H1 (cell line): ENCODE data around the gene MPV17L2. TPM values are rescaled to one million over a fixed set of nuclear protein-coding genes. Genes with fewer than 3 reads are reported as not detected.

ENCODE experiments used
- CTCF ChIA-PET: fragments of 300-600 bp; sonication (Branson Sonifier 250); formaldehyde crosslinking; loops from one replicate; lab custom pipeline; 2021; ENCODE audit not compliant: partially characterized antibody; lab: Charles Lee
- POLR2A ChIA-PET: fragments of 300-600 bp; sonication (Branson Sonifier 250); formaldehyde crosslinking; loops from one replicate; lab custom pipeline; 2021; ENCODE audit warnings: inconsistent platforms; ENCODE audit not compliant: partially characterized antibody; lab: Charles Lee
- DNase-seq, 2 experiments: peaks; one replicate each; pipeline versions ENCODE4 v3.0.0 to v3.0.0-alpha.2; 2010 to 2022; ENCODE audit warnings: low spot score in 2 of 2, low read depth in 1 of 2, mixed read lengths in 1 of 2
- FAIRE-seq: peaks from 2 replicates; lab custom pipeline; 2011; peaks lifted over from hg19 to GRCh38; lab: Jason Lieb, UNC
- H2AFZ ChIP-seq: 2 replicates; pipeline ENCODE4 v1.8.1; 2012; ENCODE audit warnings: low read length, inconsistent platforms
- H2AK5ac ChIP-seq: 2 replicates; pipeline ENCODE4 v1.6.1; 2013; ENCODE audit warnings: low read depth, low read length
- H2BK120ac ChIP-seq: replicated peaks from 2 replicates; pipeline ENCODE3; 2013; ENCODE audit warnings: low read depth, low read length, inconsistent platforms
- H2BK12ac ChIP-seq: 2 replicates; pipeline ENCODE4 v1.6.1; 2013; ENCODE audit warnings: low read depth, low read length
- H2BK15ac ChIP-seq: 2 replicates; pipeline ENCODE4 v1.6.1; 2013; ENCODE audit warnings: low read length
- H2BK20ac ChIP-seq: 2 replicates; pipeline ENCODE4 v1.6.1; 2013; ENCODE audit warnings: low read length
- H2BK5ac ChIP-seq: 2 replicates; pipeline ENCODE4 v1.6.1; 2013; ENCODE audit warnings: low read depth, low read length
- H3K14ac ChIP-seq: 2 replicates; pipeline ENCODE4 v1.6.1; 2013; ENCODE audit warnings: inconsistent platforms; ENCODE audit not compliant: insufficient read length
- H3K18ac ChIP-seq: 2 replicates; pipeline ENCODE4 v1.6.1; 2013; ENCODE audit warnings: low read length; ENCODE audit errors: extremely low read depth
- H3K23ac ChIP-seq: 2 replicates; pipeline ENCODE4 v1.6.1; 2013; ENCODE audit warnings: inconsistent platforms; ENCODE audit not compliant: insufficient read length
- H3K23me2 ChIP-seq: 2 replicates; pipeline ENCODE4 v1.6.1; 2013; ENCODE audit warnings: low read depth, low read length
- H3K27ac ChIP-seq: 2 replicates; pipeline ENCODE4 v1.6.1; 2011; ENCODE audit warnings: low read depth, low read length, inconsistent platforms
- H3K27me3 ChIP-seq, 4 experiments: replicated peaks in 1 of 4; 1 replicate in 1 of 4; 2 replicates in 3 of 4; pipeline versions ENCODE4 v1.6.1 to v1.8.1; 2011 to 2013; ENCODE audit warnings: low read length in 3 of 4, mild to moderate bottlenecking in 3 of 4, inconsistent platforms in 2 of 4, mixed read lengths in 2 of 4, moderate library complexity in 1 of 4; ENCODE audit not compliant: control insufficient read depth in 3 of 4, insufficient read depth in 3 of 4; ENCODE audit errors: extremely low read depth in 1 of 4
- H3K36me3 ChIP-seq, 4 experiments: 2 replicates each; pipeline versions ENCODE4 v1.6.1 to v1.8.1; 2011 to 2013; ENCODE audit warnings: mild to moderate bottlenecking in 4 of 4, low read length in 3 of 4, moderate library complexity in 2 of 4, control low read depth in 1 of 4, inconsistent platforms in 1 of 4; ENCODE audit not compliant: insufficient read depth in 4 of 4, control insufficient read depth in 2 of 4
- H3K4ac ChIP-seq: replicated peaks from 2 replicates; pipeline ENCODE3; 2013; ENCODE audit warnings: low read length, low read depth, mixed read lengths, inconsistent platforms; ENCODE audit not compliant: insufficient read length
- H3K4me1 ChIP-seq, 4 experiments: replicated peaks in 1 of 4; 1 replicate in 1 of 4; 2 replicates in 3 of 4; pipeline versions ENCODE4 v1.6.1 to v1.8.1; 2011 to 2013; ENCODE audit warnings: low read length in 3 of 4, inconsistent platforms in 2 of 4, mixed read lengths in 1 of 4; ENCODE audit not compliant: insufficient read depth in 4 of 4, control insufficient read depth in 3 of 4
- H3K4me2 ChIP-seq, 2 experiments: 2 replicates each; pipeline versions ENCODE4 v1.6.1 to v1.8.1; 2011 to 2013; ENCODE audit warnings: low read depth in 2 of 2, low read length in 2 of 2, control low read depth in 1 of 2, inconsistent platforms in 1 of 2, mild to moderate bottlenecking in 1 of 2; ENCODE audit not compliant: insufficient read depth in 1 of 2
- H3K4me3 ChIP-seq, 4 experiments: fragments of 200-600, 300-600 bp in 1 of 4; sonication (generic), shearing (Covaris generic), sonication (Bioruptor Twin) in 1 of 4; 2 replicates each; pipeline versions ENCODE4 v1.5.1 to v1.8.1; 2011 to 2016; ENCODE audit warnings: low read length in 4 of 4, low read depth in 3 of 4, control low read depth in 2 of 4, inconsistent platforms in 2 of 4, mild to moderate bottlenecking in 2 of 4, mixed read lengths in 1 of 4, moderate library complexity in 1 of 4; ENCODE audit not compliant: insufficient read depth in 2 of 4; ENCODE audit errors: extremely low read depth in 1 of 4
- H3K56ac ChIP-seq: replicated peaks from 2 replicates; pipeline ENCODE3; 2013; ENCODE audit warnings: low read depth, mild to moderate bottlenecking, mixed read lengths, low read length, inconsistent platforms; ENCODE audit not compliant: insufficient read length
- H3K79me1 ChIP-seq: 2 replicates; pipeline ENCODE4 v1.6.1; 2013; ENCODE audit warnings: low read depth, low read length, control low read depth
- H3K79me2 ChIP-seq, 2 experiments: 2 replicates each; pipeline versions ENCODE4 v1.6.1 to v1.8.1; 2012 to 2013; ENCODE audit warnings: low read length in 2 of 2, mild to moderate bottlenecking in 2 of 2, inconsistent platforms in 1 of 2; ENCODE audit not compliant: insufficient read depth in 2 of 2, control insufficient read depth in 1 of 2
- H3K9ac ChIP-seq, 4 experiments: replicated peaks in 1 of 4; 1 replicate in 1 of 4; 2 replicates in 3 of 4; pipeline versions ENCODE4 v1.6.1 to v1.8.1; 2011 to 2013; ENCODE audit warnings: low read depth in 3 of 4, low read length in 3 of 4, control low read depth in 2 of 4, mild to moderate bottlenecking in 2 of 4, moderate library complexity in 2 of 4, inconsistent platforms in 1 of 4; ENCODE audit errors: extremely low read depth in 1 of 4
- H3K9me3 ChIP-seq, 2 experiments: 2 replicates each; pipeline versions ENCODE4 v1.6.1 to v1.8.1; 2012 to 2013; ENCODE audit warnings: mild to moderate bottlenecking in 2 of 2, moderate library complexity in 2 of 2, control low read depth in 1 of 2, inconsistent platforms in 1 of 2, low read depth in 1 of 2, low read length in 1 of 2, mixed read lengths in 1 of 2; ENCODE audit not compliant: insufficient read depth in 2 of 2
- H4K20me1 ChIP-seq, 2 experiments: replicated peaks in 1 of 2; 2 replicates each; pipeline versions ENCODE3 to v1.8.1; 2011 to 2013; ENCODE audit warnings: inconsistent platforms in 2 of 2, low read length in 2 of 2, mild to moderate bottlenecking in 1 of 2; ENCODE audit not compliant: insufficient read depth in 2 of 2, control insufficient read depth in 1 of 2
- H4K5ac ChIP-seq: 2 replicates; pipeline ENCODE4 v1.6.1; 2013; ENCODE audit warnings: low read length, low read depth, mixed read lengths, inconsistent platforms; ENCODE audit not compliant: insufficient read length
- H4K8ac ChIP-seq: 2 replicates; pipeline ENCODE4 v1.8.0; 2013; ENCODE audit warnings: mild to moderate bottlenecking, moderate library complexity, low read length, inconsistent platforms; ENCODE audit not compliant: insufficient read depth; ENCODE audit errors: extremely low read depth
- H4K91ac ChIP-seq: replicated peaks from 2 replicates; pipeline ENCODE3; 2013; ENCODE audit warnings: low read length, mixed read lengths, inconsistent platforms; ENCODE audit not compliant: insufficient read length
- ASH2L ChIP-seq: fragments of 200-600, 300-600 bp; sonication (generic); IDR thresholded peaks from one replicate; pipeline ENCODE4 v1.7.1; 2017; ENCODE audit warnings: low read length
- BRCA1 ChIP-seq: IDR thresholded peaks from 2 replicates; pipeline ENCODE4 v1.6.1; 2012; ENCODE audit warnings: low read depth, low read length, improper control_type of control experiment
- CBX5 ChIP-seq: fragments of 300-800, 300-1000 bp; sonication (generic); IDR thresholded peaks from 2 replicates; pipeline ENCODE4 v1.7.1; 2016; ENCODE audit warnings: antibody characterized with exemption, low read length, low read depth
- CBX8 ChIP-seq: fragments of 300-800, 300-1000 bp; sonication (generic); IDR thresholded peaks from 2 replicates; pipeline ENCODE4 v1.7.1; 2016; ENCODE audit warnings: low read depth, low read length, borderline replicate concordance
- CTBP2 ChIP-seq: IDR thresholded peaks from 2 replicates; pipeline ENCODE4 v1.7.0; 2011; ENCODE audit warnings: borderline replicate concordance, mild to moderate bottlenecking, moderate library complexity, mixed read lengths, low read length; ENCODE audit not compliant: insufficient read depth, insufficient read length
- E2F6 ChIP-seq: IDR thresholded peaks from 2 replicates; pipeline ENCODE4 v1.6.1; 2012; ENCODE audit warnings: inconsistent platforms
- FOSL1 ChIP-seq: IDR thresholded peaks from 2 replicates; pipeline ENCODE4 v1.6.1; 2011; ENCODE audit warnings: mild to moderate bottlenecking, low read depth, low read length, moderate library complexity; ENCODE audit not compliant: insufficient read depth
- KDM1A ChIP-seq: fragments of 200-600, 300-600 bp; sonication (generic); IDR thresholded peaks from 2 replicates; pipeline ENCODE4 v1.7.1; 2016; ENCODE audit warnings: mild to moderate bottlenecking, low read length, borderline replicate concordance
- KDM4A ChIP-seq: IDR thresholded peaks from one replicate; pipeline ENCODE4 v1.7.1; 2012; ENCODE audit warnings: low read depth, mild to moderate bottlenecking, moderate library complexity, low read length, inconsistent platforms; ENCODE audit not compliant: severe bottlenecking
- MAX ChIP-seq: IDR thresholded peaks from 2 replicates; pipeline ENCODE4 v1.6.1; 2012; ENCODE audit warnings: inconsistent platforms
- POLR2AphosphoS5 ChIP-seq: IDR thresholded peaks from 2 replicates; pipeline ENCODE4 v1.6.1; 2011; ENCODE audit warnings: low read depth, low read length
- SUZ12 ChIP-seq: fragments of 200-600 bp; sonication (generic); IDR thresholded peaks from 2 replicates; pipeline ENCODE4 v1.6.1; 2012; ENCODE audit warnings: mild to moderate bottlenecking, inconsistent platforms, low read length, moderate library complexity, mixed read lengths
- TBP ChIP-seq: IDR thresholded peaks from 2 replicates; pipeline ENCODE4 v1.6.1; 2011; ENCODE audit warnings: low read depth, low read length, improper control_type of control experiment
- WGBS, 2 experiments: shearing (Covaris generic) in 1 of 2; methylation state at CpG; one replicate each; pipeline versions ENCODE4 v1.1.6 to v1.1.7; 2013 to 2015; ENCODE audit warnings: low lambda C conversion rate in 2 of 2, mixed read lengths in 2 of 2, inconsistent platforms in 1 of 2, low coverage in 1 of 2, missing lambda C conversion rate in 1 of 2; ENCODE audit not compliant: insufficient replicate concordance in 2 of 2, insufficient coverage in 1 of 2, insufficient read length in 1 of 2; ENCODE audit errors: extremely low coverage in 1 of 2, missing lambda C conversion rate in 1 of 2; 5-methylcytosine and 5-hydroxymethylcytosine counted together
- polyA plus RNA-seq, 7 experiments: library from polyadenylated mRNA; depleted of rRNA in 3 of 7; stranded (reverse) in 5 of 7; unstranded in 2 of 7; fragments of >200 nt in 5 of 7; fragments of 200-250 nt in 2 of 7; gene quantifications; 1 replicate in 5 of 7; 2 replicates in 1 of 7; 4 replicates in 1 of 7; pipeline versions ENCODE4 v1.2.1 to v1.2.3, GENCODE V29; 2011 to 2013; ENCODE audit warnings: missing spikeins in 2 of 7, mixed read lengths in 2 of 7
- total RNA-seq: library from RNA; stranded (reverse); fragmentation: NEBNext Ultra II Directional; extraction: Animal tissue kit (Norgen Biotek cat#: 25700); gene quantifications from 2 replicates; pipeline ENCODE4 v1.2.1, GENCODE V29; 2021

Gene MPV17L2
- total and polyA plus RNA-seq, 2 of the 8 experiments (the other 6 are each of a cell fraction or from before 2014, with no cell fraction given) = 24.2 to 82.6 TPM

GRCh38 chr19:18144361-18144760 is 48.7 kb upstream of the MPV17L2 start:
- 95% methylated on average over 16 of the region's 16 CpGs; no CpG with 5 or more reads in 1 of the 2 experiments for WGBS, 2 experiments
- no peak for TF ChIP-seq E2F6
- no peak for TF ChIP-seq BRCA1
- TF ChIP-seq KDM4A = no peak
- no peak for TF ChIP-seq CBX8
- no peak for TF ChIP-seq CTBP2
- no peak for TF ChIP-seq POLR2AphosphoS5
- no peak for TF ChIP-seq TBP
- no peak for TF ChIP-seq SUZ12
- no peak for TF ChIP-seq CBX5
- TF ChIP-seq MAX = no peak
- TF ChIP-seq FOSL1 = no peak
- TF ChIP-seq ASH2L = no peak
- no peak for TF ChIP-seq KDM1A

More at GRCh38 chr19:18144361-18144760, 48.7 kb upstream of the MPV17L2 start:
- H2AFZ ChIP-seq = no peak overlapping the region
- no peak overlapping the region for H3K4ac ChIP-seq
- H3K4me3 ChIP-seq = no peak overlapping the region
- no peak overlapping the region for H2BK120ac ChIP-seq
- H4K8ac ChIP-seq = no peak overlapping the region
- FAIRE-seq (no peak), DNase-seq (no peak)
- H3K9ac ChIP-seq = no peak overlapping the region
- no peak overlapping the region for H3K14ac ChIP-seq
- ChIA-PET CTCF (interaction anchor here (0.7 to 0.8 kb wide), 2 partner anchors 13 to 17 kb away, joined by 3 read pairs; no protein-coding TSS in a partner anchor), POLR2A (interaction anchor here (1.1 kb wide), 1 partner anchor 27 kb away, joined by 3 read pairs; no protein-coding TSS in a partner anchor)
- no peak overlapping the region for H2BK15ac ChIP-seq
- no peak overlapping the region for H3K27ac ChIP-seq
- no peaks in the 10 kb centered on the region for H3K79me1 ChIP-seq
- H3K27me3 ChIP-seq = no peaks in the 10 kb centered on the region
- H2BK20ac ChIP-seq = no peak overlapping the region
- no peak overlapping the region for H3K23ac ChIP-seq
- no peak overlapping the region for H3K4me2 ChIP-seq
- no peaks in the 10 kb centered on the region for H3K9me3 ChIP-seq
- H3K4me1 ChIP-seq = no peaks in the 10 kb centered on the region
- H4K5ac ChIP-seq = no peak overlapping the region
- H4K91ac ChIP-seq = no peak overlapping the region
- no peaks in the 10 kb centered on the region for H3K23me2 ChIP-seq
- H2BK12ac ChIP-seq = no peak overlapping the region
- no peak overlapping the region for H2AK5ac ChIP-seq
- H2BK5ac ChIP-seq = no peak overlapping the region
- H3K18ac ChIP-seq = no peak overlapping the region
- peaks cover 2 to 26% (median 17%) of the 10 kb centered on the region in 4 experiments; a peak in 6 of 8 replicates for H3K36me3 ChIP-seq
- no peak overlapping the region for H3K56ac ChIP-seq
- H3K79me2 ChIP-seq = no peaks in the 10 kb centered on the region
- peaks cover 0 to 1% of the 10 kb centered on the region in 2 experiments for H4K20me1 ChIP-seq
